Naive thymus-derived CD4-positive, alpha-beta T cell (primary cell): Measurements from ENCODE around the gene SERPINB3. TPM values are rescaled to one million over a fixed set of nuclear protein-coding genes. Genes with fewer than 3 reads are reported as not detected.

ENCODE experiments used
- ATAC-seq: fragments of 150-1000 bp; cut with Tn5 transposase; 2 replicates; pipeline ENCODE4 v1.10.0; 2021; ENCODE audit warnings: mild to moderate bottlenecking, moderate library complexity
- CTCF ChIA-PET: fragments of 350-600 bp; sonication (Branson Sonifier 250); formaldehyde crosslinking; loops from one replicate; lab custom pipeline; 2021; ENCODE audit warnings: antibody characterized with exemption; lab: Charles Lee
- POLR2A ChIA-PET: fragments of 350-600 bp; sonication (Branson Sonifier 250); formaldehyde crosslinking; loops from one replicate; lab custom pipeline; 2021; ENCODE audit warnings: antibody characterized with exemption, inconsistent platforms; lab: Charles Lee
- DNase-seq, 9 donors: peaks; one replicate each; pipeline versions ENCODE4 v3.0.0 to v3.0.0-alpha.2; 2020 to 2022; ENCODE audit warnings: mixed read lengths in 1 of 9
- H3K27ac ChIP-seq: one replicate; pipeline ENCODE4 v1.7.0; 2013; ENCODE audit warnings: mild to moderate bottlenecking, low read depth, low read length, moderate library complexity
- H3K27me3 ChIP-seq, 2 donors: one replicate each; pipeline ENCODE4 v1.7.0; 2013; ENCODE audit warnings: low read length in 2 of 2, mild to moderate bottlenecking in 2 of 2, moderate library complexity in 2 of 2; ENCODE audit not compliant: control insufficient read depth in 2 of 2, insufficient read depth in 2 of 2
- H3K36me3 ChIP-seq, 3 experiments: 1 replicate in 2 of 3; 2 replicates in 1 of 3; pipeline ENCODE4 v1.7.0; 2013; ENCODE audit warnings: low read length in 3 of 3, mild to moderate bottlenecking in 3 of 3, moderate library complexity in 1 of 3; ENCODE audit not compliant: insufficient read depth in 3 of 3, control insufficient read depth in 2 of 3
- H3K4me1 ChIP-seq, 2 donors: one replicate each; pipeline ENCODE4 v1.7.0; 2013; ENCODE audit warnings: low read length in 2 of 2, mild to moderate bottlenecking in 2 of 2, moderate library complexity in 1 of 2; ENCODE audit not compliant: control insufficient read depth in 2 of 2, insufficient read depth in 2 of 2
- H3K4me3 ChIP-seq: 2 replicates; pipeline ENCODE4 v1.7.0; 2013; ENCODE audit warnings: mild to moderate bottlenecking, low read length
- H3K9me3 ChIP-seq, 3 experiments: 1 replicate in 2 of 3; 2 replicates in 1 of 3; pipeline ENCODE4 v1.7.0; 2013; ENCODE audit warnings: low read length in 3 of 3; ENCODE audit not compliant: control insufficient read depth in 2 of 3
- H3K27ac Mint-ChIP-seq, 9 donors: one replicate each; pipeline ENCODE4 v1.8.0; 2020 to 2022; ENCODE audit warnings: mixed read lengths in 9 of 9, mild to moderate bottlenecking in 8 of 9, moderate library complexity in 5 of 9, inconsistent platforms in 2 of 9
- H3K27me3 Mint-ChIP-seq, 5 donors: one replicate each; pipeline ENCODE4 v1.8.0; 2021 to 2022; ENCODE audit warnings: mixed read lengths in 5 of 5, mild to moderate bottlenecking in 1 of 5
- H3K36me3 Mint-ChIP-seq, 5 donors: one replicate each; pipeline ENCODE4 v1.8.0; 2020 to 2022; ENCODE audit warnings: mixed read lengths in 5 of 5, mild to moderate bottlenecking in 3 of 5, inconsistent platforms in 1 of 5
- H3K4me1 Mint-ChIP-seq, 7 donors: one replicate each; pipeline ENCODE4 v1.8.0; 2020 to 2022; ENCODE audit warnings: mixed read lengths in 7 of 7, mild to moderate bottlenecking in 3 of 7, inconsistent platforms in 1 of 7
- H3K4me3 Mint-ChIP-seq, 10 donors: one replicate each; pipeline ENCODE4 v1.8.0; 2020 to 2022; ENCODE audit warnings: mild to moderate bottlenecking in 10 of 10, mixed read lengths in 10 of 10, moderate library complexity in 6 of 10, inconsistent platforms in 2 of 10
- H3K9me3 Mint-ChIP-seq, 11 donors: one replicate each; pipeline ENCODE4 v1.8.0; 2020 to 2022; ENCODE audit warnings: mixed read lengths in 11 of 11, mild to moderate bottlenecking in 4 of 11, inconsistent platforms in 1 of 11, moderate library complexity in 1 of 11
- intact Hi-C, 2 donors: fragments of 100-400 bp; cut with micrococcal nuclease; formaldehyde crosslinking; loops; one replicate each; pipeline ENCODE4 v1.15.1; 2023
- polyA plus RNA-seq, 2 donors: library from polyadenylated mRNA; unstranded; fragments of 300-500 nt; fragmentation: Illumina TruSeq; gene quantifications; one replicate each; pipeline ENCODE4 v1.2.3, GENCODE V29; 2021
- total RNA-seq, 6 experiments: library from RNA in 5 of 6; stranded (reverse) in 5 of 6; gene quantifications; 1 replicate in 5 of 6; 2 replicates in 1 of 6; pipeline ENCODE4 v1.2.3 and lab custom pipeline; 2021 to 2026

The SERPINB3 gene
- total and polyA plus RNA-seq, 7 experiments from 2014 or later: not detected

GRCh38 chr18:63697097-63697660 lies 35.5 kb upstream of the SERPINB3 start:
- CTCF ChIA-PET: no interaction called here
- Histone ChIP-seq H3K36me3 (no peaks in the 10 kb centered on the region), H3K4me3 (no peak overlapping the region), H3K27ac (no peak overlapping the region), H3K27me3 (no peaks in the 10 kb centered on the region), H3K9me3 (no peaks in the 10 kb centered on the region), H3K4me1 (no peaks in the 10 kb centered on the region)
- H3K36me3 Mint-ChIP-seq: no peaks in the 10 kb centered on the region
- DNase-seq (no peak), ATAC-seq (no peak)
- POLR2A ChIA-PET: no interaction called here
- no peaks in the 10 kb centered on the region for H3K4me1 Mint-ChIP-seq
- no peak overlapping the region for H3K27ac Mint-ChIP-seq
- H3K4me3 Mint-ChIP-seq: no peak overlapping the region
- intact Hi-C loops: no loop called here
- peaks cover 0 to 17% (median 5%) of the 10 kb centered on the region in 11 donors for H3K9me3 Mint-ChIP-seq
- peaks cover 0 to 11% (median 0%) of the 10 kb centered on the region in 5 donors for H3K27me3 Mint-ChIP-seq

GRCh38 chr18:63689064-63689463 lies 27.4 kb upstream of the SERPINB3 start:
- Histone ChIP-seq H3K27me3 (no peaks in the 10 kb centered on the region), H3K36me3 (no peaks in the 10 kb centered on the region), H3K27ac (no peak overlapping the region), H3K4me1 (no peaks in the 10 kb centered on the region), H3K9me3 (no peaks in the 10 kb centered on the region), H3K4me3 (no peak overlapping the region)
- POLR2A ChIA-PET: no interaction called here
- peaks cover 0 to 9% (median 0%) of the 10 kb centered on the region in 5 donors for H3K36me3 Mint-ChIP-seq
- no peak for ATAC-seq
- CTCF ChIA-PET: no interaction called here
- H3K4me1 Mint-ChIP-seq: no peaks in the 10 kb centered on the region
- H3K27me3 Mint-ChIP-seq: peaks cover 0 to 22% (median 3%) of the 10 kb centered on the region in 5 donors
- no peak overlapping the region for H3K4me3 Mint-ChIP-seq
- intact Hi-C loops: no loop called here
- H3K9me3 Mint-ChIP-seq: peaks cover 0 to 33% (median 9%) of the 10 kb centered on the region in 11 donors
- no peak overlapping the region for H3K27ac Mint-ChIP-seq
- no peak for DNase-seq

- H3K27ac Mint-ChIP-seq: no peak overlapping the region
Observed at GRCh38 chr18:63686871-63687270, 25.2 kb upstream of the SERPINB3 start.

GRCh38 chr18:63684718-63685117 lies 23.0 kb upstream of the SERPINB3 start:
- Mint-ChIP-seq H3K4me3 (no peak overlapping the region), H3K27ac (no peak overlapping the region), H3K36me3 (peaks cover 0 to 4% (median 0%) of the 10 kb centered on the region in 5 donors), H3K27me3 (peaks cover 2 to 26% (median 6%) of the 10 kb centered on the region in 5 donors), H3K4me1 (no peaks in the 10 kb centered on the region), H3K9me3 (peaks cover 0 to 11% (median 1%) of the 10 kb centered on the region in 11 donors)
- CTCF ChIA-PET: no interaction called here
- H3K9me3 ChIP-seq: no peaks in the 10 kb centered on the region
- POLR2A ChIA-PET: no interaction called here
- H3K36me3 ChIP-seq: no peaks in the 10 kb centered on the region
- no peak overlapping the region for H3K27ac ChIP-seq
- no peak for ATAC-seq
- intact Hi-C loops: no loop called here
- DNase-seq: no peak
- no peaks in the 10 kb centered on the region for H3K27me3 ChIP-seq
- no peaks in the 10 kb centered on the region for H3K4me1 ChIP-seq
- H3K4me3 ChIP-seq: no peak overlapping the region

More at GRCh38 chr18:63686871-63687270, 25.2 kb upstream of the SERPINB3 start:
- no peaks in the 10 kb centered on the region for H3K4me1 Mint-ChIP-seq
- H3K4me3 Mint-ChIP-seq: no peak overlapping the region
- no peak overlapping the region for H3K27ac ChIP-seq
- H3K36me3 Mint-ChIP-seq: peaks cover 0 to 9% (median 0%) of the 10 kb centered on the region in 5 donors
- H3K27me3 Mint-ChIP-seq: peaks cover 2 to 26% (median 6%) of the 10 kb centered on the region in 5 donors
- H3K4me3 ChIP-seq: no peak overlapping the region
- ATAC-seq (no peak), DNase-seq (no peak)
- no peaks in the 10 kb centered on the region for H3K36me3 ChIP-seq
- ChIA-PET POLR2A (no interaction called here), CTCF (no interaction called here)
- intact Hi-C loops: no loop called here
- H3K9me3 Mint-ChIP-seq: peaks cover 0 to 25% (median 6%) of the 10 kb centered on the region in 11 donors
- H3K4me1 ChIP-seq: no peaks in the 10 kb centered on the region
- H3K9me3 ChIP-seq: no peaks in the 10 kb centered on the region
- H3K27me3 ChIP-seq: no peaks in the 10 kb centered on the region

GRCh38 chr18:63683890-63684289 lies 22.2 kb upstream of the SERPINB3 start:
- CTCF ChIA-PET: no interaction called here
- peaks cover 0 to 4% (median 0%) of the 10 kb centered on the region in 11 donors for H3K9me3 Mint-ChIP-seq
- H3K36me3 Mint-ChIP-seq: no peaks in the 10 kb centered on the region
- no peak overlapping the region for H3K4me3 ChIP-seq
- no peaks in the 10 kb centered on the region for H3K4me1 Mint-ChIP-seq
- H3K27ac Mint-ChIP-seq: no peak overlapping the region
- POLR2A ChIA-PET: no interaction called here
- H3K4me1 ChIP-seq: no peaks in the 10 kb centered on the region
- no peak for ATAC-seq
- no peak overlapping the region for H3K27ac ChIP-seq
- H3K9me3 ChIP-seq: no peaks in the 10 kb centered on the region
- no peak overlapping the region for H3K4me3 Mint-ChIP-seq
- no peaks in the 10 kb centered on the region for H3K27me3 ChIP-seq
- peaks cover 2 to 21% (median 6%) of the 10 kb centered on the region in 5 donors for H3K27me3 Mint-ChIP-seq
- H3K36me3 ChIP-seq: no peaks in the 10 kb centered on the region
- intact Hi-C loops: no loop called here
- DNase-seq: no peak

- DNase-seq (no peak), ATAC-seq (no peak)
- no peak overlapping the region for H3K27ac ChIP-seq
- CTCF ChIA-PET: no interaction called here
- no peak overlapping the region for H3K4me3 ChIP-seq
- intact Hi-C loops: no loop called here
- H3K9me3 Mint-ChIP-seq: peaks cover 0 to 4% (median 0%) of the 10 kb centered on the region in 11 donors
- H3K9me3 ChIP-seq: no peaks in the 10 kb centered on the region
- H3K4me3 Mint-ChIP-seq: no peak overlapping the region
- H3K27ac Mint-ChIP-seq: no peak overlapping the region
- peaks cover 0 to under 1% (median 0%) of the 10 kb centered on the region in 7 donors for H3K4me1 Mint-ChIP-seq
- peaks cover 2 to 21% (median 6%) of the 10 kb centered on the region in 5 donors for H3K27me3 Mint-ChIP-seq
- no peaks in the 10 kb centered on the region for H3K36me3 ChIP-seq
- H3K36me3 Mint-ChIP-seq: no peaks in the 10 kb centered on the region
- no peaks in the 10 kb centered on the region for H3K4me1 ChIP-seq
- H3K27me3 ChIP-seq: no peaks in the 10 kb centered on the region
- POLR2A ChIA-PET: no interaction called here
Observed at GRCh38 chr18:63683152-63683551, 21.5 kb upstream of the SERPINB3 start.
